ENCODE measurements around the gene SPRY2.

Gene SPRY2

DNA sequence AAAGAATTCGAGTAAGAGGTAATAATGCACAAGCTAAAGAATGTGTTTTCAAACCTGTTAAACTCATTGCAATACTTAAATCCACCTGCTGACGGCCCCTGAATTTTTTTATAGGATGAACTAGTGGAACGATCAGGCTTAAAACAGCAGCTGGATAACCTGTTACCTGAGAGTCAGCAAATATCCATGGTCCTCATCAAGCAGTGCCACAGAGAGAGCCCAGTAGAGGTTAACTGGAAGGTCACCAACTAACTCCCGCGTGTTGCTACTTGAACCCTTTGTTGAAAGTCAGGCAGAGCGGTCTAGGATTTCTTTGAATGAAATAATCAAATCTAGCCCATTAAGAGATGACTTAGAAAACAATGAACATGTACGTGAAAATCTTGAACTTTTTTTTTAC lies 47.6 kb upstream of the SPRY2 start:
- Histone ChIP-seq H3K4me1 (ENCODE audit: control insufficient read depth, low read length) (no peaks in the 10 kb centered on the region), H4K20me1 (ENCODE audit: control insufficient read depth, insufficient read depth, low read depth, low read length) (no peaks in the 10 kb centered on the region), H3F3A (ENCODE audit: control insufficient read depth, insufficient read depth) (no peaks in the 10 kb centered on the region), H3K27me3 (ENCODE audit: control insufficient read depth, low read length) (no peaks in the 10 kb centered on the region), H3K27ac (ENCODE audit: low read depth, low read length) (no peak overlapping the region), H3K36me3 (ENCODE audit: control insufficient read depth, low read length) (no peaks in the 10 kb centered on the region), H3K79me2 (ENCODE audit: control insufficient read depth, low read length) (no peaks in the 10 kb centered on the region), H3K4me2 (ENCODE audit: low read length) (no peak overlapping the region), H3K4me3 (ENCODE audit: low read length) (no peak overlapping the region), H3K9me3 (ENCODE audit: control insufficient read depth, insufficient read depth, low read length) (no peaks in the 10 kb centered on the region), H3K9me2 (replicated peaks; ENCODE audit: control insufficient read depth, low read length) (no peaks in the 10 kb centered on the region)
- TF ChIP-seq, protein P1, sequence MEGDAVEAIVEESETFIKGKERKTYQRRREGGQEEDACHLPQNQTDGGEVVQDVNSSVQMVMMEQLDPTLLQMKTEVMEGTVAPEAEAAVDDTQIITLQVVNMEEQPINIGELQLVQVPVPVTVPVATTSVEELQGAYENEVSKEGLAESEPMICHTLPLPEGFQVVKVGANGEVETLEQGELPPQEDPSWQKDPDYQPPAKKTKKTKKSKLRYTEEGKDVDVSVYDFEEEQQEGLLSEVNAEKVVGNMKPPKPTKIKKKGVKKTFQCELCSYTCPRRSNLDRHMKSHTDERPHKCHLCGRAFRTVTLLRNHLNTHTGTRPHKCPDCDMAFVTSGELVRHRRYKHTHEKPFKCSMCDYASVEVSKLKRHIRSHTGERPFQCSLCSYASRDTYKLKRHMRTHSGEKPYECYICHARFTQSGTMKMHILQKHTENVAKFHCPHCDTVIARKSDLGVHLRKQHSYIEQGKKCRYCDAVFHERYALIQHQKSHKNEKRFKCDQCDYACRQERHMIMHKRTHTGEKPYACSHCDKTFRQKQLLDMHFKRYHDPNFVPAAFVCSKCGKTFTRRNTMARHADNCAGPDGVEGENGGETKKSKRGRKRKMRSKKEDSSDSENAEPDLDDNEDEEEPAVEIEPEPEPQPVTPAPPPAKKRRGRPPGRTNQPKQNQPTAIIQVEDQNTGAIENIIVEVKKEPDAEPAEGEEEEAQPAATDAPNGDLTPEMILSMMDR (IDR thresholded peaks at IDR 0.05; ENCODE audit: low read depth, low read length, poor library complexity, severe bottlenecking), result no peak
- no peak for TF ChIP-seq EZH2phosphoT487 (IDR thresholded peaks at IDR 0.05; ENCODE audit: borderline replicate concordance, low read length)

DNA sequence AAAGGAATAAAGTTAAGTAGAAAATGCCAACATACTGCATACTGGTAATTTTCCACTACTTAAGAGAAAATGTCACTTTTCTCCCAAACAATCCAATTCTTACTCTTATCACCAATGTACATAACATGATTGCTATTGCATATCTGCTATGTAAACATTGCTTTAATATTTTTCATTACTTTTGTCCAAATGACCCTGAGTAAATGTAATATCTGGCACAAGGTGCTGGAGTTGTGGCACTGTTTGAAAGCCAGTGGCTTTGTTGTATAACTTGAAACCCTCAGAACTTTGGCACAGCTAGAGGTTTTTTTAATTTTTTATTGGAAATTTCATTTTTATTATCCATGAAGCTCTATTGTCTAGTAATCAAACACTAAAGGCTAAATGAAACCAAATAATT lies 45.7 kb upstream of the SPRY2 start:
- H3K79me2 ChIP-seq (ENCODE audit: control insufficient read depth, low read length), result no peaks in the 10 kb centered on the region
- no peak overlapping the region for H3K4me2 ChIP-seq (ENCODE audit: low read length)
- TF ChIP-seq EZH2phosphoT487 (IDR thresholded peaks at IDR 0.05; ENCODE audit: borderline replicate concordance, low read length), result no peak
- TF ChIP-seq, protein P1 (IDR thresholded peaks at IDR 0.05; ENCODE audit: low read depth, low read length, poor library complexity, severe bottlenecking), result no peak
- H3K27ac ChIP-seq (ENCODE audit: low read depth, low read length), result no peak overlapping the region
- H3K36me3 ChIP-seq (ENCODE audit: control insufficient read depth, low read length), result no peaks in the 10 kb centered on the region
- no peaks in the 10 kb centered on the region for H4K20me1 ChIP-seq (ENCODE audit: control insufficient read depth, insufficient read depth, low read depth, low read length)
- no peaks in the 10 kb centered on the region for H3K4me1 ChIP-seq (ENCODE audit: control insufficient read depth, low read length)
- no peaks in the 10 kb centered on the region for H3K9me2 ChIP-seq (replicated peaks; ENCODE audit: control insufficient read depth, low read length)
- H3F3A ChIP-seq (ENCODE audit: control insufficient read depth, insufficient read depth), result no peaks in the 10 kb centered on the region
- H3K27me3 ChIP-seq (ENCODE audit: control insufficient read depth, low read length), result no peaks in the 10 kb centered on the region
- no peaks in the 10 kb centered on the region for H3K9me3 ChIP-seq (ENCODE audit: control insufficient read depth, insufficient read depth, low read length)
- no peak overlapping the region for H3K4me3 ChIP-seq (ENCODE audit: low read length)

DNA sequence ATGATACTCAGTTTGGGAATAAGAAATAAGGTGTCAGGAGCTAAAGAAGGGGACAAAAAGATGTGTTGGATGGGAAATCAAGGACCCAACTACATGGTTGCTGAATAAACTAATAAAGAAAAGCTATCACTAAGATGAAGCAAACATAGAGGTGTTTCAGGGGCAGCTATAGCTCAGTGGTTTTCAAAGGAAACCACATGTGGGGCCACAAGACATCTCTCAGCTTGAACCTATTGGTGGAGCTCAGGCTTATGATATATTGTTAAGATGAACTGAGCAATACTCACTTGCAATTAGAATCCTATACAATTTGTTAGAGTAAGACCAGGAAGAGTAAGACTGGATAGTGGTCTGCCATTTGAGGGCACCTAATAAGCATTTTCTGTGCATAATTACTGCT lies 45.1 kb upstream of the SPRY2 start:
- Histone ChIP-seq H3K4me2 (ENCODE audit: low read length) (no peak overlapping the region), H3K36me3 (ENCODE audit: control insufficient read depth, low read length) (no peaks in the 10 kb centered on the region), H3K4me1 (ENCODE audit: control insufficient read depth, low read length) (no peaks in the 10 kb centered on the region), H3F3A (ENCODE audit: control insufficient read depth, insufficient read depth) (no peaks in the 10 kb centered on the region), H3K27me3 (ENCODE audit: control insufficient read depth, low read length) (no peaks in the 10 kb centered on the region), H3K27ac (ENCODE audit: low read depth, low read length) (no peak overlapping the region), H4K20me1 (ENCODE audit: control insufficient read depth, insufficient read depth, low read depth, low read length) (no peaks in the 10 kb centered on the region), H3K79me2 (ENCODE audit: control insufficient read depth, low read length) (no peaks in the 10 kb centered on the region), H3K9me2 (replicated peaks; ENCODE audit: control insufficient read depth, low read length) (no peaks in the 10 kb centered on the region), H3K4me3 (ENCODE audit: low read length) (no peak overlapping the region), H3K9me3 (ENCODE audit: control insufficient read depth, insufficient read depth, low read length) (no peaks in the 10 kb centered on the region)
- TF ChIP-seq, protein P1 (IDR thresholded peaks at IDR 0.05; ENCODE audit: low read depth, low read length, poor library complexity, severe bottlenecking), result no peak
- no peak for TF ChIP-seq EZH2phosphoT487 (IDR thresholded peaks at IDR 0.05; ENCODE audit: borderline replicate concordance, low read length)

DNA sequence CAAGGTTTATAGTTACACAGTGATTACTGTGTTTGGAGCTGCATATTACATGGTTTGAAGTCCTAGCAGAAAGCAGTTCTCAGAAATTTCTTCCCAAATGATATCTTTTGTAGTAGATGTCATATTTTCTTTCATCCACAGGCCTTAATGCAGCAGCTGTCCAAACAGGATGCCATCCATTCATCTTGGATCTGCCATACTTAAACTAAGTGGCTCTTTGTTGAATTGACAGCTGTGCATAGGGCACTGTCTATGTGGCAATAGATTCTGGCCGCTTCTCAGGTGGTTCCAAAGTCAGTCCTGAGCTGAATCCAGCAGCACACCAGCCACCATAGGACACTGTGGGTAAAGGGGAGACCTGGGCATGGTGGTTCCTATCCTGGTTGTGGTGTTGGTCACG lies 41.6 kb upstream of the SPRY2 start:
- Histone ChIP-seq H3K27me3 (ENCODE audit: control insufficient read depth, low read length) (no peaks in the 10 kb centered on the region), H3K36me3 (ENCODE audit: control insufficient read depth, low read length) (no peaks in the 10 kb centered on the region), H3K4me2 (ENCODE audit: low read length) (no peak overlapping the region), H3F3A (ENCODE audit: control insufficient read depth, insufficient read depth) (no peaks in the 10 kb centered on the region), H3K4me3 (ENCODE audit: low read length) (no peak overlapping the region), H3K27ac (ENCODE audit: low read depth, low read length) (no peak overlapping the region), H3K9me2 (replicated peaks; ENCODE audit: control insufficient read depth, low read length) (no peaks in the 10 kb centered on the region), H3K9me3 (ENCODE audit: control insufficient read depth, insufficient read depth, low read length) (no peaks in the 10 kb centered on the region), H4K20me1 (ENCODE audit: control insufficient read depth, insufficient read depth, low read depth, low read length) (no peaks in the 10 kb centered on the region), H3K79me2 (ENCODE audit: control insufficient read depth, low read length) (no peaks in the 10 kb centered on the region), H3K4me1 (ENCODE audit: control insufficient read depth, low read length) (no peaks in the 10 kb centered on the region)
- TF ChIP-seq, protein P1 (IDR thresholded peaks at IDR 0.05; ENCODE audit: low read depth, low read length, poor library complexity, severe bottlenecking), result no peak
- TF ChIP-seq EZH2phosphoT487 (IDR thresholded peaks at IDR 0.05; ENCODE audit: borderline replicate concordance, low read length), result no peak
